ENCODE data around the gene OR10D3.

DNA sequence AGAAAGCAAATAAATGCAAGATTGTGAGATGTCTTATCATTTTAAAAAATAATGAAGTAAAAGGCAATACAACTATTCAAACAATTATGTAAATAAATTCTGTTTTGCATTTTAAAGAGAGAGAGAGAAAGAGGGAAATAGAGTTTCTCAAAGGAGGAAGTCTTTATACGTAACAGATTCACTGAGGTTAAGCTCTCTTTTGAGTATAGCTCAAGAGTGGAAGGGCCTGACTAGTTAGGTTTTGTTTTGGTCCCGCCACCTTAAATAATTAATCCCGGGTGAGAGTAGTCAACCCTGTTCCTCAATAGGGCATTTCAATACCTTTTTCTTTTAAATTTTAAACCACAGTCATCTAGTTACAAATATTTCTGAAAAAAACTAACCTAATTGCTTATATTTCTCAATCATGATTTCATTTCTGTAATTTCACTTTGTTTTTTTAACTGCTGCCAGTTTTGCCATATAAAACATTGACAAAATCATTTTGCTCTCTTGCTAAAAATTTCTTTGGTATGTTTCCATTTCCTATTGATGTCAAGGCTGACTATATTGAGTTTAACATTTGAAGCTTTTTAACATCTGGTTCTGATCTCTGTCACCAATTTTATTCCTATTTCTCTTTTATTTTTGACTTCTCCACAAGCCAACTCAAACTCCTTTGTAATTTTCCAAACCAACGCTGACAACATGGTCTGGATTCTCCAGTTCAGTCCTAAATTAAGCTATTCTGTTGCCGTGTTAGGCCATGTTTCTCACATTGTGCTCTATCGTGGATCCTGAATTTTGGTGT is 10.3 kb downstream of the OR10D3 start:
- TF ChIP-seq, protein P1, sequence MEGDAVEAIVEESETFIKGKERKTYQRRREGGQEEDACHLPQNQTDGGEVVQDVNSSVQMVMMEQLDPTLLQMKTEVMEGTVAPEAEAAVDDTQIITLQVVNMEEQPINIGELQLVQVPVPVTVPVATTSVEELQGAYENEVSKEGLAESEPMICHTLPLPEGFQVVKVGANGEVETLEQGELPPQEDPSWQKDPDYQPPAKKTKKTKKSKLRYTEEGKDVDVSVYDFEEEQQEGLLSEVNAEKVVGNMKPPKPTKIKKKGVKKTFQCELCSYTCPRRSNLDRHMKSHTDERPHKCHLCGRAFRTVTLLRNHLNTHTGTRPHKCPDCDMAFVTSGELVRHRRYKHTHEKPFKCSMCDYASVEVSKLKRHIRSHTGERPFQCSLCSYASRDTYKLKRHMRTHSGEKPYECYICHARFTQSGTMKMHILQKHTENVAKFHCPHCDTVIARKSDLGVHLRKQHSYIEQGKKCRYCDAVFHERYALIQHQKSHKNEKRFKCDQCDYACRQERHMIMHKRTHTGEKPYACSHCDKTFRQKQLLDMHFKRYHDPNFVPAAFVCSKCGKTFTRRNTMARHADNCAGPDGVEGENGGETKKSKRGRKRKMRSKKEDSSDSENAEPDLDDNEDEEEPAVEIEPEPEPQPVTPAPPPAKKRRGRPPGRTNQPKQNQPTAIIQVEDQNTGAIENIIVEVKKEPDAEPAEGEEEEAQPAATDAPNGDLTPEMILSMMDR (conservative IDR thresholded peaks at IDR 0.05; ENCODE audit: low read depth, low read length) = no peak
- TF ChIP-seq EZH2 (IDR thresholded peaks at IDR 0.05; ENCODE audit: low read length, unreplicated experiment) = no peak
- TF ChIP-seq EZH2phosphoT487 (IDR thresholded peaks at IDR 0.05; ENCODE audit: borderline replicate concordance, low read length) = no peak
